ENCODE results near the gene IGF2BP1. TPM values are rescaled to one million over a fixed set of nuclear protein-coding genes. Genes with fewer than 3 reads are reported as not detected.

The IGF2BP1 gene
- total RNA-seq, 1 experiment from 2014 or later: 601 TPM

DNA sequence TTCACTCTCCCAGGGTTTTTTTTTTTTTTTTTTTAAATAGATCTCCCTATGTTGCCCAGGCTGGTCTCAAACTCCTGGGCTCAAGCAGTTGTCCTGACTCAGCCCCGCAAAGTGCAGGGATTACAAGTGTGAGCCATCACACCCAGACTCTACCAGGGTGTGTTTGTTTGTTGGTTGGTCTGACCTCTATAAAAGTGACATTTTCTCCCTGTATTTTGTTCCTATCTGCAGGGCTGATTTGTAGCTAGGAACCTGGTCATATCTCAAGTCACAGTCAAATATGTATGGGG is 89.1 kb downstream of the IGF2BP1 start:
- no peak for DNase-seq
- H3K4me1 Mint-ChIP-seq (ENCODE audit: low read depth, unreplicated experiment): peaks cover 17% of the 10 kb centered on the region
- TF ChIP-seq, protein P1, sequence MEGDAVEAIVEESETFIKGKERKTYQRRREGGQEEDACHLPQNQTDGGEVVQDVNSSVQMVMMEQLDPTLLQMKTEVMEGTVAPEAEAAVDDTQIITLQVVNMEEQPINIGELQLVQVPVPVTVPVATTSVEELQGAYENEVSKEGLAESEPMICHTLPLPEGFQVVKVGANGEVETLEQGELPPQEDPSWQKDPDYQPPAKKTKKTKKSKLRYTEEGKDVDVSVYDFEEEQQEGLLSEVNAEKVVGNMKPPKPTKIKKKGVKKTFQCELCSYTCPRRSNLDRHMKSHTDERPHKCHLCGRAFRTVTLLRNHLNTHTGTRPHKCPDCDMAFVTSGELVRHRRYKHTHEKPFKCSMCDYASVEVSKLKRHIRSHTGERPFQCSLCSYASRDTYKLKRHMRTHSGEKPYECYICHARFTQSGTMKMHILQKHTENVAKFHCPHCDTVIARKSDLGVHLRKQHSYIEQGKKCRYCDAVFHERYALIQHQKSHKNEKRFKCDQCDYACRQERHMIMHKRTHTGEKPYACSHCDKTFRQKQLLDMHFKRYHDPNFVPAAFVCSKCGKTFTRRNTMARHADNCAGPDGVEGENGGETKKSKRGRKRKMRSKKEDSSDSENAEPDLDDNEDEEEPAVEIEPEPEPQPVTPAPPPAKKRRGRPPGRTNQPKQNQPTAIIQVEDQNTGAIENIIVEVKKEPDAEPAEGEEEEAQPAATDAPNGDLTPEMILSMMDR (IDR thresholded peaks at IDR 0.05; ENCODE audit: insufficient read depth in 1 of 2, low read depth in 1 of 2, low read length in 1 of 2, severe bottlenecking in 1 of 2, unreplicated experiment in 1 of 2): no peak
- no peaks in the 10 kb centered on the region for H3K36me3 ChIP-seq (ENCODE audit: control insufficient read depth, insufficient read depth, low read length)
- intact Hi-C loops (cut with micrococcal nuclease; ENCODE audit: unreplicated experiment): no loop called here
- peak overlapping the region; percentile 41 for H3K27ac Mint-ChIP-seq (ENCODE audit: unreplicated experiment)
- ChIA-PET CTCF (no interaction called here), POLR2A (no interaction called here)
- H3K4me3 Mint-ChIP-seq (ENCODE audit: unreplicated experiment): no peak overlapping the region
- H3K9me3 Mint-ChIP-seq (ENCODE audit: unreplicated experiment): no peaks in the 10 kb centered on the region
- H3K4me1 ChIP-seq: 0 out of 2 replicates have a peak, but pooled peaks cover 4% of the 10 kb centered on the region
- H3K9me3 ChIP-seq: peaks cover 16% of the 10 kb centered on the region; the same call in 1 of the 2 replicates
- H3K4me3 ChIP-seq (ENCODE audit: low read depth, low read length): no peak overlapping the region
- BruUV-seq (replicated peaks): no TSS peak
- no peaks in the 10 kb centered on the region for H3K27me3 ChIP-seq (replicated peaks; ENCODE audit: control insufficient read depth, insufficient read depth, low read length)
- no peaks in the 10 kb centered on the region for H3K27me3 Mint-ChIP-seq (ENCODE audit: insufficient read depth, unreplicated experiment)
- no peaks in the 10 kb centered on the region for H3K36me3 Mint-ChIP-seq (ENCODE audit: insufficient read depth, unreplicated experiment)

DNA sequence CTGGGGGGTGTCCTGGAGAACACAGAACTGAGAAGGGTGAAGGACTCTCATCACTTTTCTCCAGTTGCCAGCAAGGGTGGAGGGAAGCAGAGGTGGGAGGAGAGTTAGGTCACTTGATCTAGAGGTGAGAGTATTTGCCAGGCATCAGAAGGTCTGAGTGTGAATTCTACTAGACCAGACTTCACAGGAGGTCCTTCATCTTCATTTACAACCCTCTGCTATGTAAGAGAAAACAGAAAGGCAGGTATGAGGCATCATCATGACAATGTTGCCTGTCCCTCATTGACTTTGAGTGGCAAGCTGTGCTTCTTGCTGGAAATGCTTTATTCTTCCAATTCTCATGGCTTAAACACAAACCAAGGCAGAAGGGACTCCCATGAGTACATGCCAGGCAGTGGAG is 89.5 kb downstream of the IGF2BP1 start:
- H3K27ac Mint-ChIP-seq (ENCODE audit: unreplicated experiment): peak overlapping the region; percentile 41
- intact Hi-C loops (cut with micrococcal nuclease; ENCODE audit: unreplicated experiment): no loop called here
- no peaks in the 10 kb centered on the region for H3K9me3 Mint-ChIP-seq (ENCODE audit: unreplicated experiment)
- CTCF ChIA-PET: interaction anchor here (1.1 kb wide), 1 partner anchor 202 kb away, joined by 3 read pairs; no protein-coding TSS in a partner anchor
- no TSS peak for BruUV-seq (replicated peaks)
- POLR2A ChIA-PET: no interaction called here
- peaks cover 17% of the 10 kb centered on the region for H3K4me1 Mint-ChIP-seq (ENCODE audit: low read depth, unreplicated experiment)
- Histone ChIP-seq H3K4me1 (0 out of 2 replicates have a peak, but pooled peaks cover 4% of the 10 kb centered on the region), H3K27me3 (replicated peaks; ENCODE audit: control insufficient read depth, insufficient read depth, low read length) (no peaks in the 10 kb centered on the region), H3K4me3 (ENCODE audit: low read depth, low read length) (no peak overlapping the region), H3K36me3 (ENCODE audit: control insufficient read depth, insufficient read depth, low read length) (no peaks in the 10 kb centered on the region), H3K9me3 (peaks cover 16% of the 10 kb centered on the region; the same call in 1 of the 2 replicates)
- TF ChIP-seq, protein P1 (IDR thresholded peaks at IDR 0.05; ENCODE audit: insufficient read depth in 1 of 2, low read depth in 1 of 2, low read length in 1 of 2, severe bottlenecking in 1 of 2, unreplicated experiment in 1 of 2): no peak
- H3K36me3 Mint-ChIP-seq (ENCODE audit: insufficient read depth, unreplicated experiment): no peaks in the 10 kb centered on the region
- no peak overlapping the region for H3K4me3 Mint-ChIP-seq (ENCODE audit: unreplicated experiment)
- no peak for DNase-seq
- H3K27me3 Mint-ChIP-seq (ENCODE audit: insufficient read depth, unreplicated experiment): no peaks in the 10 kb centered on the region

DNA sequence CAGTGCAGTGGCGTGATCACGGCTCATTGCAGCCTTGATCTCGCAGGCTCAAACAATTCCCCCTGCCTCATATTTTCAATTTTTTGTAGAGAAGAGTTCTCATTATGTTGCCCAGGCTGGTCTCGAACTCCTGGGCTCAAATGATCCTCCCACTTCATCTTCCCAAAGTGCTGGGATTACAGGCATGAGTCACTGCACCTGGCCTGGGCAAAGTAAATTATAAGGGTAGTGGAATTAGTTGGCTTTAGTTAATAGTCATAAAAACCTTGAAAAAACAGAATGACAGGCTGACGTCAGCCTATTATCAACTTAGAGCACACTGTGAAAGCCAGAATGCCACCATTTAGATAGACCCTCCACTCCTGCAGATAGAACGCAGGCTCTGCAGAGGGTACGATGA is 91.9 kb downstream of the IGF2BP1 start:
- Mint-ChIP-seq H3K36me3 (ENCODE audit: insufficient read depth, unreplicated experiment) (no peaks in the 10 kb centered on the region), H3K4me1 (ENCODE audit: low read depth, unreplicated experiment) (peaks cover 17% of the 10 kb centered on the region), H3K4me3 (ENCODE audit: unreplicated experiment) (no peak overlapping the region), H3K9me3 (ENCODE audit: unreplicated experiment) (no peaks in the 10 kb centered on the region), H3K27ac (ENCODE audit: unreplicated experiment) (no peak overlapping the region), H3K27me3 (ENCODE audit: insufficient read depth, unreplicated experiment) (no peaks in the 10 kb centered on the region)
- H3K27me3 ChIP-seq (replicated peaks; ENCODE audit: control insufficient read depth, insufficient read depth, low read length): no peaks in the 10 kb centered on the region
- ChIA-PET POLR2A (no interaction called here), CTCF (interaction anchor here (0.6 kb wide), 1 partner anchor 139 kb away, joined by 4 read pairs; no protein-coding TSS in a partner anchor)
- peaks cover 16% of the 10 kb centered on the region; the same call in 1 of the 2 replicates for H3K9me3 ChIP-seq
- no TSS peak for BruUV-seq (replicated peaks)
- no peaks in the 10 kb centered on the region for H3K36me3 ChIP-seq (ENCODE audit: control insufficient read depth, insufficient read depth, low read length)
- no peak overlapping the region for H3K4me3 ChIP-seq (ENCODE audit: low read depth, low read length)
- DNase-seq: no peak
- TF ChIP-seq, protein P1 (IDR thresholded peaks at IDR 0.05; ENCODE audit: insufficient read depth in 1 of 2, low read depth in 1 of 2, low read length in 1 of 2, severe bottlenecking in 1 of 2, unreplicated experiment in 1 of 2): no peak
- 0 out of 2 replicates have a peak, but pooled peaks cover 4% of the 10 kb centered on the region for H3K4me1 ChIP-seq
- intact Hi-C loops (cut with micrococcal nuclease; ENCODE audit: unreplicated experiment): no loop called here

All from Caco-2 (cell line).